LNCaP clone FGC (cell line): ENCODE measurements around the gene ZYG11B.

Experiments
- DNase-seq: peaks from one replicate; pipeline ENCODE4 v3.0.0-alpha.2; 2011; ENCODE audit warnings: low read depth
- H3K4me3 ChIP-seq: 2 replicates; pipeline ENCODE4 v1.5.1; 2011; ENCODE audit warnings: mild to moderate bottlenecking, low read depth, low read length, control low read depth
- CTCF ChIP-seq: IDR thresholded peaks from 2 replicates; pipeline ENCODE4 v1.5.1; 2012; ENCODE audit warnings: mild to moderate bottlenecking; ENCODE audit not compliant: control insufficient read depth, insufficient read depth; ENCODE audit errors: extremely low read depth

ZYG11B gene

GRCh38 chr1:52726265-52727113, at the start of gene ZYG11B:
TSS of gene ZYG11B (plus strand) at chr1:52726453. CDS start at chr1:52726654, 201 bp downstream.
- H3K4me3 ChIP-seq = peak within 1 kb of the TSS; percentile 92

GRCh38 chr1:52677076-52677806, 49.0 kb upstream of the ZYG11B start:
- peak; percentile 41 for DNase-seq
- TF ChIP-seq CTCF = no peak

More at GRCh38 chr1:52726265-52727113, at the start of gene ZYG11B:
- no peak for TF ChIP-seq CTCF
- DNase-seq = peak; percentile 19

GRCh38 chr1:52679048-52679447, 47.2 kb upstream of the ZYG11B start:
- no peak overlapping the region for H3K4me3 ChIP-seq
- no peak for TF ChIP-seq CTCF
- DNase-seq = no peak

More at GRCh38 chr1:52677076-52677806, 49.0 kb upstream of the ZYG11B start:
- H3K4me3 ChIP-seq = no peak overlapping the region

GRCh38 chr1:52679498-52679897, 46.8 kb upstream of the ZYG11B start:
- H3K4me3 ChIP-seq = no peak overlapping the region
- TF ChIP-seq CTCF = no peak
- DNase-seq = no peak

- H3K4me3 ChIP-seq = no peak overlapping the region
- no peak for DNase-seq
- no peak for TF ChIP-seq CTCF
Measured at GRCh38 chr1:52680353-52680752, 45.9 kb upstream of the ZYG11B start.

- no peak overlapping the region for H3K4me3 ChIP-seq
- TF ChIP-seq CTCF = no peak
- no peak for DNase-seq
Measured at GRCh38 chr1:52681136-52681535, 45.1 kb upstream of the ZYG11B start.
